ENCODE data around the gene ZNF423.

Gene ZNF423

DNA sequence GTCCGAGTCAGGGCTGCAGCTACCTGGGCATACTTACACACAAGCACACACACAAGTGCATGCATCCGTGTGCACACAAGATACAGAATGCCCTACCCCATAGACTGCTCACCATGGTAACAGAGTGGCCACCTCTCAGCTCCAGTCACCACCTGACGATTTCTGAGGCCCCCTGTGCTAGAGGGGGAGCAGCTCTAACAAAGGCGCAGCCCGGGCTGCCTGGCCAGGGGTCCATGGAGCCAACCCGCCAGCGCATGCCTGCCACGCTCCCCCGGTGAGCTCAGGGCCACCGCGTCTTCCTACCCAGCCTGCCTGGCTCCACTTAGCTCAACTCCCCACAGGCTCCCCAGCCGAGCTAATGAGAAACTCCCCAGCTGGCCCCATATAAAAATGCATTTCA is 75.5 kb downstream of the ZNF423 start:
- no peak for DNase-seq

DNA sequence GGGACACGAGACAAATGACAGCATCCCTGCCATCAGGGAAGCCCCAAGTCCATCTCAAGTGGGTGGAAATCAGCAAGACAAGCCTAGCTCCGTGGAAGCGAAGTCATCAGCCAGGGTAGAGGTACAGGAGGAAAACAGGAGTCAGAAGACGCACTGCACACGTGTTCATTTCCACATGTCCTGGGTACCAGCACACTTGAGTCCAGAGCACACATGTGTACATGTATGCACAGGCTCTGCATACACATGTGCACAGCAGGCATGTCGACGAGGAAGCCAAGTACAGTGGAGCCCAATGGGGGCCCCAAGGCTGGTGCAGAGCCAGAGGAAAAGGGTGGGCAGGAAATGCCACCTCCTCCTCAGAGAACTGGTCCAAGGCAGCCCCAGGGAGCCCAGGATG is 75.9 kb downstream of the ZNF423 start:
- DNase-seq = no peak

GRCh38 chr16:49778202-49778930 is 77.5 kb downstream of the ZNF423 start:
- no peak for DNase-seq

GRCh38 chr16:49776734-49777133 is 79.2 kb downstream of the ZNF423 start:
- no peak for DNase-seq

- no peak for DNase-seq
These were observed 79.8 kb downstream of the ZNF423 start for GRCh38 chr16:49776085-49776595.

- DNase-seq = no peak
These were observed 80.3 kb downstream of the ZNF423 start for GRCh38 chr16:49775581-49775980.

DNA sequence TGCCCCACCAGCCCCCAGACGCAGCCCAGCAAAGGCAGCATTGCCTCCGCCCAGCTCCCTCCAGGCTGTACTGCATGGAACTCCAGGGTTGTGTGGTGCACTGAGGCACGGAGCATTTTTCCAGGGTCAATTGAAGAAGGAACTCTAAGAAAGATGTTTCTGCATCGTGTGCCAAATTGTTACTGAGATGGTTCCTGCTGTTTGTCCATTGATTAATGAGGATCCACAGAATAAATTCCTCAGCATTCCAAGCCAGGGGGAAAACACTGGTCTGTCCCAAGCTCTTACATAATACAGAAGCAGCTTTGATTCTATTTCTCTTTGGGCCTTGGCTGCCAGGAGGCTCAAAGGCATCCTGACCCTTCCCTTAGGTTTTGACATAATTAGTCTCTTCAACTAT is 80.9 kb downstream of the ZNF423 start:
- DNase-seq = no peak

GRCh38 chr16:49773534-49774475 is 82.1 kb downstream of the ZNF423 start:
- no peak for DNase-seq

DNA sequence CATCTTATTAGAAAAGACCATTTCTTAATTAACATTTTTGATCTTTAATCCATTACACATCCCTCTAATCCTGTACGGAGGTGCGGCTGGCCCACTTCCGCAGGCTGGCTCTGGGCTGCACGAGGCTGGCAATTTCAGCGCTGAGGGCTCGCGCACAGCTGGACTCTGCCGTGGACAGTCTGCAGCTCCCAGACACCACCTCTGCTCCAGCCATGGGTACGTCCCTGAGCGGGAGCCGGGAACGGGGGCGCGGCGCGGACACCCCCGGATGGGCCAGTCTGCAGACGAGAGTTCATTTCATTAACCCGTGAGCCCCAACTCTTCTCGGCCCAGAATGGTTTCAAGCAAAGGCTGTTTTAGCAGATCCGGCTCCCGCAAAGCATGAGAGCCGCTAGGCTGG is 87.9 kb downstream of the ZNF423 start:
- DNase-seq = no peak

DNA sequence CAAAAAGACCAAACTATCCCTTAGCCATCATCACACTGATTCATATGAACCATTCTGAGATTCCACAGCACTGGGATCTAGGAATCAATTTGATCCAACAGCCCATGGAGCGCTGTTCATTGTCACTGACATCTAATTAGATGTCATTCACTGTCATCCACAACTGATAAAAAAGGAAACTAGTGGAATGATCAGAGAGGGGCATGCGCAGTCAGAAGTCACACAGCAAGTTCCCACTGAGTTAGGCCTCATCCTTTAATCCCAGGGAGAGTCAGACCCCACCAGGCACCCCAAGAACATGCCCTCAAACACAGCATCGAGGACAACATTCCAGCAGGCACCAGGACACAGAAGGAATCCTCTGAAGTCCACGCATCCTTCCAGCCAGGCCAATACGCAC is 88.5 kb downstream of the ZNF423 start:
- DNase-seq = no peak

DNA sequence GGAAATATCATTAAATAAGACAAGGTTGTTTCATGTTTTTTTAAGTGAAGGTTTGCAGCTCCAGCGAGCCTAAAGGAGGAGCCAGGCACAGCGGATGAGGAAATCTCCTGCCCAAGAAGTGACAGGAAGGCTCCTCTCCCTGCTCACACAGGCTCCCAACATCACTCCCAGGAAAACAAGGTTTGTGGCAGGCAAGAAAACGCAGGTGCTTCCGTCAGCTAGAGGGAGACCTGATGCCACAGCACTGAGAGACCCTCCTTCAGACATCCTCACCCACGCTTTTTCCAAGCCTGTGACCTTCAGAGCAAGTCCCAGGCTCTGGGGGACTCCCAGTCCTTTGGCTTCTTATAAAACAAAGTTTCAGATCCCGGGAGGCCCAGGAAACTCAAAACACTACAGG is 89.7 kb downstream of the ZNF423 start:
- DNase-seq = no peak

- DNase-seq = no peak
These were observed 92.1 kb downstream of the ZNF423 start for GRCh38 chr16:49763826-49764225.

DNA sequence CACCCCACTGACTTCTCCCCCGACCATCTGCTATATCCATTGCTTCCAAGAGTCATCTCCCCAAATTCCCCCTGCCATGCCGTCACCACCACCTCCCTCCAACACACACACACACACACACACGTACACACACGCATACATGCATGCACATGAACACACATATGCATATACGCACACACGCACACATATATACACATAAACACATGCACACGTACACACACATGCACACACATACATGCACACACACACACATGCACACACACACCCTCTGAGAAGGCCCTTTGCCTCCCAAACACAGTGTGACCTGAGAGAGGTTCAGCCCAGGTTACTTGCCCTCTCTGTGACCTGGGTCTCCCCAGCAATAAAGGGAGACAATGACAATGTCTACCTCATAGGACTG is 95.1 kb downstream of the ZNF423 start:
- no peak for DNase-seq

DNA sequence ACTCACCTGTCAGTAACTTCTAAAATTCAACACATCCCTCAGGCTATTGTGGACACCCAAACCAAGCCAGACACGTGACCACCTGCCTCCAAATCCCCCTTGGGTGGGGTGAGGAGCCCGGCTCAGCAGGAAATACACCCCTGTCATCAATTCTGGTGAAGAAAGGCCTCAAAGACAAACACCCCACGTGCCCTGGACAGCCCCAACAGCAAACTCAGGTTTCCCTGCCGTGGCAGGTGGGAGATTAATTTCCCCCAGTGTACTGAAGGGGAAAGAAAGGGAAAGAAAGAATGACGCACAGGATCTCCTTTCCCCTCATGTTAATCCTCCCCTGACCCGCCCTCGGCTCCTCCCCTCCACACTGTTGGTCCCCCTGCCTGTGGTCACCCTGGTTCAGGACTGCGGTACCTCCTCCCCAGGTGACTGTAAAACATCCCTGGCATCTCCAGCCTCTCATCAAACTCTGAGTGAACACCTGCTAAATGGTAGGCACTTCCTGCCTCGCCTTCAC is 98.3 kb downstream of the ZNF423 start:
- DNase-seq = no peak

DNA sequence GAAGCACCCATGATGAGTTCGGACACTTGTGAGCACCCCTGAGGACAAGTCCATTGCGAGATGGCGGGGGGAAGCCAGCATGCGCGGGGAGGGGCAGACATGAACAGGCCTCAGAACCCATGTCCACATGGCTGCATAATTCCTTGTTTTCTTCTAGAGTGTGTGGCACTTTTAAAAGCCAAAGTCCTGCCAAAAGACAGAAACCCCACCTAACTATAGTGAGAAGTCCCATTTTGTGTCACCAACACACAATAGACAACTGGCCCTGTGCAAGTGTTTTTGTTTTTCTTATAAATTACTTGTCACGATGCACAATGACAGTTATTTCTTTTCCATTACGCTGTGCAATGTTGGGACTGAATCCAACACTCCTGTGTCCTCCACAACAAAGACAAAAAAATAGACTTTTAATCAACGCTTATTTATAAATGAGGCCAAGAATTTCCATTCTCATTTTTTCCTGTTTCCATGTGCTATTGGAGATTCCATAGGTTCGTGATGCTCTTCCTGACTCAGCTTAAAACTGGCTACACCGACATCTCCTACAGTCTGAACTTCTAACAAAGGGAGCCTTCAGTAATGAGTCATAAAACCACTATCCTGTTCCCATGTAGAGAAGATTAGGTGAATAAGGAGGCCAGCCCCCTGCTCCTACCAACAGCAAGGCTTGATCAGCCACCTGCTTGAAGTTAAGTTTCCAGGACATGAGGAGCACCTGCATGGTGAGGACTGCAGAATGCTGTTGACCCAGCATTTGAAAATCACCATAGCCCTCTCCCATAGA is 98.9 kb downstream of the ZNF423 start:
- DNase-seq = peak; percentile 5

- no peak for DNase-seq
These were observed 100.0 kb downstream of the ZNF423 start for GRCh38 chr16:49755716-49756505.

DNA sequence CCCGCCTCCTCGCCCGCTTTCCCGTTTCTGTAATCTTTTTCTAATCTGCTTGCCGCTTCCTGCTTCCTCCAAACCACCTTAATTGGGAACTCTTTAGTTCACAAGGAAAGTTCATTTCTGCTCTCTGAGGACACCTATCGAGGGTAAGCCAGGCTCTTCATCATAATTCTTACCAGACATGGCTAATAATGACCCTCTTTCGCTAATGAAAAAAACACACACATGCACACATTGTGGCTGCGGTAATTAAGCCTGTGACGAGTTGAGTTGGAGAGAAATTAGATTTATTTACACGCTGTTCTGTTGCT is 100.6 kb downstream of the ZNF423 start:
- DNase-seq = no peak

DNA sequence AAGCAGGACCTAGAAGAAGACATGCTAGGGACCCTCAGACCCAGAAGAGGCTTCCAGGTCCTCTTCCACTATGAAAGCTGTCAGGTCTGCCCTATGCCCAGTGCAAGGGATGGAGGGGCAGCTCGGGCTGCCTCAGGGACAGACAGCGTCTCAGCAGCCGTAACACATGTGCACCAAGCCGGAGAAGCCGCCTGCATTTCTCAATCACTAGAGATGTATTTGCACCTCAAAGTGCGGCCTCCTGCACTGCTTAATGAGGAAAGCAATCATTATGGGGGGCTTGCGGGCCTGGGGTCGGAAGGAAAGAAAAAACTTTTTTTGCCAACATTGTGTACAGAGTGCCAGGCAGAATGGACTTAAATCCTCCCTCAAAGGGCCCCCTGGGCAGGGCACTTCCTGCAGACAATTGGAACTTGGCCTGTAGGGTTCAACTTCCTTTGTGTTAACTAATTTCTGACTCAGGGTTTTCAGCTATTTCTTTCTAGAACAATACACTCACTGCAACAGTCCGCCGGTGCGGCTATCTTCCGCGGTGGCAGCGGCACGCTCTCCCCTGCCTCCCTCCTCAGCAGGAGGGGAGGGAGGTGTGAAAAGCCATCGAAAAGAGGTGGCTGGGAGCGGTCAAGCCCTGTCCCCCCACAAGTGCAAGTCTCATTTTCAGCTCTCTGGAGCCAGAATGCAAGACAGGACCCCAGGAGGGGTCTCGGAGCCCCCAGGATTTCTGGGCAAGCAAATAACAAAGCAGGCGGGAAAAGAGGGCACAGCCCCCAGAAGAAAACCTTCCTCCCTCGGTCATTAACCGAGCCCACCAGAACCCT is 101.2 kb downstream of the ZNF423 start:
- DNase-seq = no peak

- no peak for DNase-seq
These were observed 105.4 kb downstream of the ZNF423 start for GRCh38 chr16:49750341-49751000.

DNA sequence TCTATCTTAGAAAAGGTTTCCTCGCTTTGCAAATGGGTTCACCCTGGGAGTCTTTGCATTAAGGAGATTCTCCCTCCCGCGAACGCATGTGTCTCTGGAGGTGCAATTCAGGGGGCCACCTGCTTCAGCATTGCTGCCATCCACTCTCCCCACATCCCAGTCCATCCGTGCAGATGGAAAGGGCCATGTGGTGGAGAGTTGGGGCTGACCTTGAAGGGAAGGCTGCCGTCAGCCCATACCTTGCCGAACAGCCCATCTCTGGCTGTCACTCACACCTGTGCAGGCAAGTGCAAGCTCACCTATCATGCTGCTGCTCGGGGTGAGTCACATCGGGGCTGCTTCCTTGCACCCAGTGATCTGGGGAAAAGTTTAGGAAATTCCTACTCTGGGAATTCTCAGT is 106.1 kb downstream of the ZNF423 start:
- DNase-seq = no peak

DNA sequence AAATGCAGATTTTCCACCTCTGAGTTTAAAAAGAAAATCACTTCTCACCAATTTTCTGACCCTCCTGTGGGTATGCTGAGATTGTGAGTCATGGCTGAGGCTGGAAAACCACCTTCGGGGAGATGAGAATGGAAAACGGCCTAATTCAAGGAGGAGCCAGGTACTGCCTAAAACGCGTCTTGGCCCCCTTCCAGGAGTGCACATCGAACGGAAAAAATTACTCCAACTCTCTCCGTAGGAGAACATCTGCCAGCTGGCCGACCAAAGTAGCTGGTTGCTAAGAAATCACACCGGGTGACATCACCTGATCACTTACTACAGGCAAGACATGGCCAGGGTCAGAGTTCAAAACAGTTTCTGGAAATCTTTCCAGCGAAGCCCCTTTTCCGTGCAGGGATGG is 107.6 kb downstream of the ZNF423 start:
- peak; percentile 30 for DNase-seq

Measured in T1000 (cell line).